GM18498 (cell line): ENCODE measurements around the gene EMC6.
A peak's percentile ranks its signal among the peaks of the same experiment; 100 is the strongest.
"Not testable (repeated sequence)": the region's sequence is repeated elsewhere in the genome, so short reads cannot be mapped to it uniquely, and the experiment has no call there.

ENCODE experiments used
- ATAC-seq: cut with Tn5 transposase; IDR thresholded peaks from one replicate; pipeline ENCODE4 v1.9.1; 2021; ENCODE audit warnings: mild to moderate bottlenecking, moderate library complexity; ENCODE audit not compliant: unreplicated experiment

Gene EMC6

DNA sequence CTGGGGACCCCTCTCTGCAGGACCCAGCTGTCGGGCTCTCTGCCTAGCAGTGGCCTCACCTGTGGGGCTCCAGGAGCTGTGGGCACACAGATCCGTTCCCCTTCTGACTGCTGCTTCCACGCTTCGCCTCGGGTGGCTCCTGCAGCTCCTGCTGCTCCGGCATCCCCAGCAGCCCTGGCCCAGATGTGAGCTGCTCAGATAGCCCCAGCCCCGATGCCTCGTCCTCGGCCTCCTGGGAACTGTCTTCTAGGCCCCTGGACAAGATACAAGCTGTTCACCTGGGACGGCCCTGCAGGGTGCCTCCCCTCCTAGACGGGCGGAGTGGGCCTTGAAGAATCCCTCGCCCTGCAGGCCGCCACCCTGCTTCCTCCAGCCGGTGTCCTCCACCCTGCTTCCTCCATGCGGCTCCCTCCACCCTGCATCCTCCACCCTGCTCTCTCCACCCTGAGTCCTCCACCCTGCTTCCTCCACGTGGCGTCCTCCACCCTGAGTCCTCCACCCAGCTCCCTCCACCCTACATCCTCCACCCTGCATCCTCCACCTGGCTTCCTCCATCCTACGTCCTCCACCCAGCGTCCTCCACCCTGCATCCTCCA lies 11.0 kb downstream of the EMC6 start:
- no peak for ATAC-seq

DNA sequence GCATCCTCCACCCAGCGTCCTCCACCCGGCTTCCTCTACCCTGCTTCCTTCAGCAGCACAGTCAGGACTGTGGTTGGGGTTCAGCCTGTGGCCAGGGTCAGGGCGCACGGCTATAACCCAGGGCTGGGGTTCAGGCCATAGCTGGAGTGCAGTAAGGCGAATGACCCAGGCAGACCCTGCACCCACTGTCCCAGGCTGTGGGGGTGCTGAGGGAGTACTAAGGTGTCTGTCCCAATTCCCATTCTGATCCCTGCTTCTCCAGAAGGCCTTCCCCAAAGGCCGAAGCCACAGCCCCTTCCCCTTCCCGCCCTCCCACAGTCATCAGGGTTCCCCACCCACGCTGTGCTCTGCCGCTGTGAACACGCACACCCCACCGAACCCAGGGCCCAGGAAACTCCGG lies 12.4 kb downstream of the EMC6 start:
- ATAC-seq = no peak

DNA sequence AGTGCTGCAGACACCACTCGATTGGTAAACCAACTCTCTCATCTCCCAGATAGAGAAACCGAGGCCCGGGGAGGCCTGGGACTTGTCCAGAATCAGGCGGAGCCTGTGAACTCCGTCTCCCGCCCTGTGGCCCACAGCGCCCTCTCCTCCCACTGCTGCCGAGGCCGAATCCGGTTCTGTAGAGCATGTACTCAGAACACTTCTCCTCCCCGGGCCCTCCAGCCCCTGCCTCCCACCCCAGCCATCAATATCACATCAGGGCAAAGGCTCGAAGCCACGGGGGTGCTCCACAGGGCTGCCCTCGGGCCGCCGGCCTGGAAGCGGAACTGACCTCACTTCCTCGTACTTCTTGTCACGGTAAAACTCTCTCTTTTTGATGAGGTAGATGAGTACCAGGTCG lies 13.0 kb downstream of the EMC6 start:
- no peak for ATAC-seq

DNA sequence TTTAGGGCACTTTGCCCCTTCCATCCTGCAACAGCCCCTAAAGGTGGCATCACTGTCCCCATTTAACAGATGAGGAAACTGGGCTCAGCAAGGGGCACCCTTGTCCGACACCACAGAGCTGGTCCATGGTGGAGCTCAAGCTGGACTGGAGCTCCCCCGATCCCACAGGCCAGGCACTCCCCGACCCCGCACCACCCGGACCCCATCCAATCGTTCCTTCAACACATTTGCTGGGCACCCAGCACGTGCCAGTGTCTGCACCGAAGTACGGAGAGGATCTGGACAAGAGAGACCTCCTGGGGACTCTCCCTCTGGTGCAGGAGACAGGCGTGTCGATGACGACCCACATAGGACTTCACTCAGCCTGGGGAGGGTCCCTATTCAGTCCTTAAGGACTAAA lies 13.4 kb downstream of the EMC6 start:
- no peak for ATAC-seq

DNA sequence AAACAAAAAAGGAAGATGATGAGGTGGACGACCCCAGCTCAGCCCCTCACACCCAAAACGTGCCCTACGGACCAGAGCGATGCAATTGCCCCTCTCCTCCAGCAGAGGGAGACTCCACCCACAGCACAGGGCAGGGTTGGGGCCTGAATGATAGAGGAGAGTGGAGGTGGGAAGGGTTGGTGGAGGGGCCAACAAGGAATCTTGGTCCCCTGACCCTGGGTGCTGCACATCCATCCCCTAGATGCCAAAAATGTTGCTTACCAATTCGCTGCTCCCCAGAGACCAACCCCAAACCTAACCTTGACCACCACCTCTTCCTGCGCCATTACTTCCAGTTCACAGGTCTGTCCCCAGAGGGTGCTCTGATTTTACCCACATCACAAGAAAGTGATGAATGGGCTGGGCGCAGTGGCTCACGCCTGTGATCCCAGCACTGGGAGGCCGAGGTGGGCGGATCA lies 14.5 kb downstream of the EMC6 start:
- peak; percentile 80 for ATAC-seq

DNA sequence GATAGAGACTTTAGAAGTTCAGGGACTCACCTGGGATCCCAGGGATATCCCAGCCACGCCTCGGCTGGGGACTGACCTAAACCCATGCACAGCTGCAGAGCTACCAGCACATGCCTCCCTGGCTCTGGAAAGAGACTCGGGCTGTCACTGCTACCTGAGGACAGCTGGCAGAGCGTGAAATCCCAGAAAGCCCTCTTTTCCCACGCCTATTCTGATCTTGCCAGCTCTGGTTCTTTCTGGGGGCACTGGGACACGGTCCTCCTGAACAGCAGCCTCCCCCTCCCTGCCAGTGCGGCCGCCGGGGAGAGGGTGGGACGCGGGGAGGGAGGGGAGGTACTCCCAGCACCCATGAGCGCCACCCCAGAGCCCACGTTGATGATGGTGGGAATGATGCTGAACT lies 16.6 kb downstream of the EMC6 start:
- ATAC-seq = no peak

DNA sequence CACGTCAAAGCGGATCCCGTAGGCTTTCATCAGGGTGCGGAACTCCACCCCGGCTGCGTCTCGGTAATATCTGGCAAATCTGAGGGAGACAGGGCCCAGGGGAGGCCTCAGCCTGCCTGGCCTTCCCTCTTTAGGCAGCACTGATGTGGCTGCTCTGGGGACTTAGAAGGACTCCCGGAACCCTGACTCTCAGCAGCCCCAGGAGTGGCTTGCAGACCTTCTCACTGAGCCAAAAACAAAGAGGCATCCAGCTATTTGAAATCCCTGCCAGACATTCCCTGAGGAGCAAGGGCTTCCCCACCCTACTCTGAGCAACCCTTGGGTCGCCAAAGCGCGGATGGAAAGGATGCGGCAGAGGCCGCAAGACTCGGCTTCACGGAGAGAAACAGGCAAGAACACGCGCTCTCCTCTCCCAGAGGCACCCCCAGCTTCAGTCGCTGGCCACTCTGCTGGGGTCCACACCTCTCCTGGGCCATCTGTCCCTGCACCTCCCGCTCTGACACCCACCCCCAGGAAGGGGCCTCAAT lies 19.5 kb downstream of the EMC6 start:
- no peak for ATAC-seq

DNA sequence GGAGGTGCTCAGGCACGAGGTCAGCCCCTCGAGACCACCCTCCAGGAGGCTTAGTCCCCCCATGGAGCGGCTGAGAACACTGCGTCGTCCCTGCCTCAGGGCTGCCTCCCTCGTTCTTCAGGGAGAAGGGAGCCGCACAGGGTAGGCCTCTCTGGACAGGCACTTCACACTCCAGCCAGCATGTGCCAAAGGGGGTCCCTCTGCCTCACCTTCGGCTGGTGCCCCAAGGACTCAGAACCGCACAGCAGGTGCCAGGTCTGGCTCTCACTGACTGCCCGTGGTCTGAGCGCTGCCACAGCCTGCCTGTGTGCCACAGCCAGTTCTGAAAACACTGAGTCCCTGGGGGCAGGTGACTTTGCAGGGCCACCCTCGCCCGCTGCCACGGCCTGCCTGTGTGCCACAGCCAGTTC lies 20.2 kb downstream of the EMC6 start:
- no peak for ATAC-seq

DNA sequence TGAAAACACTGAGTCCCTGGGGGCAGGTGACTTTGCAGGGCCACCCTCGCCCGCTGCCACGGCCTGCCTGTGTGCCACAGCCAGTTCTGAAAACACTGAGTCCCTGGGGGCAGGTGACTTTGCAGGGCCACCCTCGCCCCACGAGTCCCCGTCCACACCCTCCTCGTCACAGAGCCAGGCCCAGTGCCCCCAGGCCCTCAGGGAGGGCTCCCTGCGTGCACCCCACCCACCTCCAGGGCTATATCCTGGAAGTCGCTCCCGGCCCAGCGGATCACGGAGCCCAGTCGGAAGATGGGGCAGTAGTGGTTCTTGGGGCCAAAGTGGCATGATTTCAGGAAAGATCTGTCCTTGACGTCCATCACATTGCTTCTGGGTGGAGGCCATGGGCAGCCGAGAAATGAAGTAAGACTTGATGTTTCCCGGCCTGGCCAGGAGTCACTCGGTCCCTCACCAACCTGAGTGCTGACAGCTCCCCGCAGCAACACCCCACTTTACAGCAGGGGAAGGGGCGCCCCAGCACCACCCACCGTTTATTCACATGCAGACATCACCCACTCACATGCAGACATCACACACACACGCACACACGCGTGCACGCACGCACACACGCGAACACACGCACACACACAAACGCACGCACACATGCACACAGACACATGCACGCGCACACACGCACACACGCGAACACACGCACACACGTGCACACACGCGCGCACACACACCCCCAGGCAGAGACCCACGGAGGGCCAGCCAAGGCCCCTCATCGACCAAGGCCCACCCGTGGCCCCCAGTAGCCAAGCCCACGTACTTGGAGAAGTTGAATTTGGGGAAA lies 20.9 kb downstream of the EMC6 start:
- no peak for ATAC-seq

DNA sequence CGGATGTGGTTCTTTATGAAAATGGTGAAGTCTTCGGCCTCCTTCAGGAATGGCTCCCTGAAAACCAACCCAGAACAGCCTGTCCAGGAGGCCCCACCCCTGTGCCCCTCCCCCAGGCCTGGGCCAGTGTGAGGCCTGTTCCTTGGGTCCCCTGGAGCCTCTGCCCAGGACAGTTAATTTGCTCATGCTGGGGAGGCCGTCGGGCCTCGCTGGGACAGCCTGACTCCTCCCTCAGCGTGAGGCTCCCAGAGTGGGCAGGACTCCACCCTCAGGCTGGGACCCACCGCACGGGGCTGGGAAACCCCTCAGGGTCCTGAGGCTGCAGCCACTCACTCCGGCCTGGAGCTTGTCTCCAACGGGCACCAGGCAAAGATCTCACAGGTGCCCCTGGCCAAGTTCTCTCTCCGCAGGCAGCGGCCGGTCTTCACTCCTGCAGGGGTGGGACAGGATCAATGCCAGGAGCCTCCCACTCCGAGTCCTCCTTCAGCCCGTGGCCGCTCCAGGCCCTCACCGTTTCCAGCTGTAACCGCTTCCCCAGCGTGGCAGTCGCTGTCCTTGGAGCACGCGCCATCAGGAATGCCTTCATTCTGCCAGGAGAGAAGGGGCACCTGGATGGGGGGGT lies 21.6 kb downstream of the EMC6 start:
- no peak for ATAC-seq

DNA sequence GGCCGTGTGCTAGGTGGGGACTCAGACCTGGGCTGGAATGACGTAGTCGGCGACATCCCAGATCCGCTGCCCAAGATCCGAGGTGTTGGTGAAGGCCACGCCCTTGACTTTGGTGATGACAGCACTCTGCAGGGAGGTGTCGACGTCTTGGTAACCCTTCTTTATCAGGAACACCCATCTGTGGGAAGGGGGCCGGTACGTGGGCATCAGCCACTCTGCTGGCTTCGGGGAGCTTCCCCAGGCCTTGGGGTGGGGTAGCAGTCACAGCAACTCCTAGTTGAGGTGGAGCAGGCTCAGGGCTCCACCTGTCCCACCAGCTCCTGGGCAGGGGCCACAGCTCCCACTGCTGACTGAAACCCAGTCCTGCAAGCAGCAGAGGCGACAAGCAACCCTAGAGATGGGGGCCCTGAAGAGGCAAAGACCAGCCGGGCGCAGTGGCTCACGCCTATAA lies 23.0 kb downstream of the EMC6 start:
- ATAC-seq = no peak

DNA sequence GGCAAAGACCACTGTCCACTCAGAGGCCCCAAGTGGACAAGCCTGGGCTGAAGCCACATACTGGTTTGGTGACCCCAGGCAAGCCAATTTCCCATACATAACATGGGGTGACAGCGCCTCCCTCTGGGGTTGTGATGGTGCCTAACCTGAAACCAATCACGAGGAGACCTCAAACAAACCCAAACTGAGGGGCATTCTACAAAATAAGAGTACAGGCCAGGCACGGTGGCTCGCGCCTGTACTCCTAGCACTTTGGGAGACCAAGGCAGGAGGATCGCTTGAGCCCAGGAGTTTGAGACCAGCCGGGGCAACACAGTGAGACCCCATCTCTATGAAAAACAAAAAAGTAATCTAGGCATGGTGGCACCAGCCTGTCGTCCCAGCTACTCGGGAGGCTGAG lies 23.7 kb downstream of the EMC6 start:
- ATAC-seq = no peak

DNA sequence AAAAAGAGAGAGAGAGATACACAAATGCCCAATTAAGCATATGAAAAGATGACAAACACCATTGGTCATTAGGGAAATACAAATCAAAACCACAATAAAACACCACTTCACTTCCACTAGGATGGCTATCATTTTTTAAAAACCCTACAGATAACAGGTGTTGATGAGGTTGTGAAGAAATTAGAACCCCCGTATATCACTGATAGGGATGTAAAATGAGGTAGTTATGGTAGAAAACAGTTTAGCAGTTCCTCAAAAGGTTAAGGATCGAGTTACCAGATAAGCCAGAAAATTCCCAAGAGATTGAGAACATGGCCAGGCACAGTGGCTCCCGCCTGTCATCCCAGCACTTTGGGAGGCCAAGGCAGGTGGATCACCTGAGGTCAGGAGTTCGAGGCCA lies 24.5 kb downstream of the EMC6 start:
- no peak for ATAC-seq

DNA sequence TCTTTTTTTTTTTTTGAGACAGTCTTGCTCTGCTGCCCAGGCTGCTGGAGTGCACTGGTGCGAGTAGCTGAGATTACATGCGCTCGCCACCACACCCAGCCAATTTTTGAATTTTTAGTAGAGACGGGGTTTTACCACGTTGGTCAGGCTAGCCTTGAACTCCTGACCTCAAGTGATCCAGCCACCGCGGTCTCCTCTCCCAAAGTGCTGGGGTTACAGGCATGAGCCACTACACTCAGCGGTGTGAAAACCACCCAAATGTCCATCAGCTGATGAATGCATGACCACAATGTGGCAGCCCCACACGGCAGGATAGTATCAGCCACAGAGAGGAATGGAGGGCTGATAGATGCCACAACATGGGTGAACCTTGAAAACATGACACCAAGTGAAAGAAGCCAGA lies 25.2 kb downstream of the EMC6 start:
- peak; percentile 59 for ATAC-seq

DNA sequence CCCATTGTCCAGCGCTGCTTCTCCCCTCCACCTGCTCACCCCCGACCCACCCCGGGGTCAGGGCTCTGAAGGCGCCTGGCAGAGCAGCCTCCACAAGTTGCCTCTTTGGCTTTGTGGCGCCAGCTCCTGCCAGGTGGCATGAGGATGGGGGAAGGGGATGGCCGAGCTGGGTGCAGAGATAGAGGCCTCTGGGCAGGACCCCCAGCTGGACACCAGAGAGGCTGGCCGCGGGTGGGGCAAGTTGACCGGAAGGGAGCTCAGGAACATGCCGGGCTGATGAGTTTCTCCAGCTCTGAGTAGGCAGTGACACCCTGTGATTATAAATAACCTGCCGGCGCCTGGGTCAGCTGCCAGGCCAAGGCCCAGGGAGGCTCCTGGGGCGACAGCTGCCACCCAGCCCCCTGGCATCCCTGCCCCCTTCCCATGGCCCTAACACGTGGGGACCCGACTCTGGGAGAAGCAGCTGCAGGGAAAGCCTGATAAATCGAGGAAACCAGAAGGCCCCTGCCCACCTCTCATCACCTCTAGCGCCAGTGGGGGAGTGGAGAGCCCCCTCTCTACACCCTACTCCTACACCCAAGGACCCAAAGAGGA lies 26.6 kb downstream of the EMC6 start:
- ATAC-seq = no peak

DNA sequence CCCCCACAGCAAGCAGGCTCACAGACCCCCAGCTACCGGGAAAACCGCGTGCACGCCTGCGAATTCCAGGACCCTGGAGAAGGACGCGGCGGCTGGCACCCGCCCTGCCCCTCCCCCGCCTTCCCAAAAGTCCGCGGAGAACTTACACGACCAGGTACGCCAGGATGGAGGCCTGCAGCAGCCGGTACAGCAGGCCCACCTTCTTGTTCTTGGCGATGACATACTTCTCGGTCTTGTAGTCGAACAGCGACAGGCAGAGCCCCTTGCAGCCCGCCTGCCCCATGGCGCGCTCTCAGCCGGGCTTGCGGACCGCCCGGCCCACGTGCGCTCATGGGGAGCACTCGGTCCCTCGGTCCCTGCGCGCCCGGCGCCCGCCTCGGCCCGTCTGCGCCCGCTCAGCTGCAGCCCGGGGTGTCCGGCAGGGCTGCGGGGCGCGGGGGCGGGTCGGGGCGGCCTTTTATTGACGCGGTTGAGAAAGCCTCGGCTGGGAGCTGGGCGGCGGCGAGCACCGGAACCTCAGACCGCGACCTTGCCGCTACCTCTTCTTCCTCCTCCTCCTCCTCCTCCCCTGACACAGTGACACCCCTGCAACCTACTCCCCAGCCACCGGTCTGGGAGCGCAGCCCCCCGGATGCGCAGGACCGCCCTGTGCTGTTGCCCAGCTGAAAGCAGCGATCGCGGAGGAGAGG lies 27.3 kb downstream of the EMC6 start, which contains the start of gene P2RX5:
P2RX5 (minus strand) TSS at position 433 of the 689 bp plus-strand sequence; CDS start at position 283, 150 bp downstream.
- ATAC-seq = no peak

DNA sequence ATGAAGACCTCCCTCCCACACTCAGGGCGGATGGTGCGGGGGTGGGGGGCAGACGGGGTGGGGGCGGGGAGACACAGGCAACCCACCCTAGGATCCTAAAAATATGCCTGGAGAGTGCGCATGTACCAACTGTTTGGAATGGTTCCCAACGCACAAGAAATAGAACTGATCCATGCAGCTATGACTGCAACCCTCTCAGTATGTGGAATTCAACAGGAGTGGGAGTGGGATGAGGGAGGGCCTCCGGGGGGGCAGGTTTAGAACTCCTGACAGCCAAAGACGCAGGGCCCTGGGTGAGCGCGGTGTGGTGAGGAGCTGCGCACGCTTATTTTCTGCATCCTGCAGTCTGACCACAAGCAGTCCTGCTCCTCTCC lies 28.5 kb downstream of the EMC6 start:
- ATAC-seq = no peak

DNA sequence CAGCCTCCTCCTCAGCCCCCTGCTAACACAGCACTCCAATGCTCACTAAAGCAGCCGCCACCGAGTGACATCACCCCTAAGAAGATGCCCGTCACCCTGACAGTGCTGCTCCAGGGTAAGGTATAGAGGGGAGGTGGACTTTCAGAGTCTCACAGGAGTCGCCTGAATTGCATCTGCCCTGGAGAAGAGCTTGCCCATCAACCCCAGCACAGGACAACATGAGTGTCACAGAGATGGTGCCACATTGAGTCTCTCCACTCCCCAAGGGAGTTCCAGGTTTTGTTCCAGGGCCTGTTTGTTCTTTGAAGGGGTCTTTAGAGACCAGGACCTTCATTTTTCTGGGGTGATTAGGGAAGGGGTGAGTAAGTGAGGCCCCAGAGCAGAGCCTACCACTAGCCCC lies 29.5 kb downstream of the EMC6 start:
- ATAC-seq = no peak

DNA sequence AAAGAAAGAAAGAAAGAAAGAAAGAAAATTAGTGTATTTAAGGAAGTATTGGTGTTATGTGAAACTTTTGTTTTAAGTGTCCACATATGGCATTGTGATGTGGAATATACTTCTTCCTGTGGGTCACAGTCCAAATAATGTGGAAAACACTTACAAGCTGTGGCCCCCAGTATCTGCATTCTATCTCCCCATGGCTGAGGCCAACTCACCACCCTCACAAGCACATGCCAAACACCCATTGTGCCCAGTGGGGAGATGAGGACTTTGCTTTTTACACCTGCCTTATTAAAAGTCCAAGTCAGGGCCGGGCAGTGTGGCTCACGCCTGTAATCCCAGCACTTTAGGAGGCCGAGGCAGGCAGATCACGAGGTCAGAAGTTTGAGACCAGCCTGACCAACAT lies 31.3 kb downstream of the EMC6 start:
- ATAC-seq = no peak

DNA sequence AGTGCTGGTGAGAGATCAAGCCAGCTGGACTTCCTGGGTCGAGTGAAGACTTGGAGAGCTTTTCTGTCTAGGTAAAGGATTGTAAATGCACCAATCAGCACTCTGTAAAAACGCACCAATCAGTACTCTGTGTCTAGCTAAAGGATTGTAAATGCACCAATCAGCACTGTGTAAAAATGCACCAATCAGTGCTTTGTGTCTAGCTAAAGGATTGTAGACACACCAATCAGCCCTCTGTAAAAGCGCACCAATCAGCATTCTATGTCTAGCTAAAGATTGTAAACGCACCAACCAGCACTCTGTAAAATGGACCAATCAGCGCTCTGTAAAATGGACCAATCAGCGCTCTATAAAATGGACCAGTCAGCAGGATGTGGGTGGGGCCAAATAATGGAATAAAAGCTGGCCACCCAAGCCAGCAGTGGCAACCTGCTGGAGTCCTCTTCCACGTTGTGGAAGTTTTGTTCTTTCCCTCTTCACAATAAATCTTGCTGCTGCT lies 33.5 kb downstream of the EMC6 start:
- not testable (repeated sequence) for ATAC-seq
